HTR-8/SVneo (cell line): ENCODE data around the gene PAWR.
"Not testable (repeated sequence)": the region's sequence is repeated elsewhere in the genome, so short reads cannot be mapped to it uniquely, and the experiment has no call there.

ENCODE experiments used
- DNase-seq: peaks from one replicate; pipeline ENCODE4 v3.0.0; 2011; ENCODE audit warnings: low spot score, mixed read lengths; ENCODE audit not compliant: insufficient read length
- FAIRE-seq: peaks from 2 replicates; lab custom pipeline; 2011; peaks lifted over from hg19 to GRCh38; lab: Jason Lieb, UNC

Gene PAWR

GRCh38 chr12:79559591-79559990 lies 131.2 kb downstream of the PAWR start:
- DNase-seq: no peak
- FAIRE-seq: no peak

GRCh38 chr12:79558924-79559469 lies 131.8 kb downstream of the PAWR start:
- FAIRE-seq: no peak

GRCh38 chr12:79557690-79558315 lies 133.0 kb downstream of the PAWR start:
- FAIRE-seq (no peak), DNase-seq (no peak)

More at GRCh38 chr12:79558924-79559469, 131.8 kb downstream of the PAWR start:
- no peak for DNase-seq

GRCh38 chr12:79555028-79555925 lies 135.5 kb downstream of the PAWR start:
- no peak for DNase-seq
- no peak for FAIRE-seq

- no peak for FAIRE-seq
Measured at GRCh38 chr12:79553863-79554574, 136.7 kb downstream of the PAWR start.

GRCh38 chr12:79552192-79552591 lies 138.6 kb downstream of the PAWR start:
- no peak for FAIRE-seq
- DNase-seq: no peak

More at GRCh38 chr12:79553863-79554574, 136.7 kb downstream of the PAWR start:
- no peak for DNase-seq

- DNase-seq: no peak
- no peak for FAIRE-seq
Measured at GRCh38 chr12:79549531-79550271, 141.1 kb downstream of the PAWR start.

- DNase-seq: no peak
- no peak for FAIRE-seq
Measured at GRCh38 chr12:79548610-79548924, 142.2 kb downstream of the PAWR start.

GRCh38 chr12:79547735-79548609 lies 142.8 kb downstream of the PAWR start:
- DNase-seq (peak; percentile 37), FAIRE-seq (no peak)

- DNase-seq (peak; percentile 57), FAIRE-seq (peak; percentile 28)
Measured at GRCh38 chr12:79547044-79547734, 143.6 kb downstream of the PAWR start.

- FAIRE-seq: no peak
- DNase-seq: no peak
Measured at GRCh38 chr12:79546466-79547043, 144.2 kb downstream of the PAWR start.

- not testable (repeated sequence) for DNase-seq, FAIRE-seq
Measured at GRCh38 chr12:79544439-79544838, 146.3 kb downstream of the PAWR start.

- FAIRE-seq (no peak), DNase-seq (no peak)
Measured at GRCh38 chr12:79537675-79538074, 153.1 kb downstream of the PAWR start.

- no peak for FAIRE-seq
Measured at GRCh38 chr12:79535751-79536150, 155.0 kb downstream of the PAWR start.

More at GRCh38 chr12:79535751-79536150, 155.0 kb downstream of the PAWR start:
- no peak for DNase-seq
